HUES48 (cell line): ENCODE data around the gene TMEFF2.

ENCODE experiments used
- H3K27ac ChIP-seq: one replicate; pipeline ENCODE4 v1.7.0; 2013; ENCODE audit warnings: low read depth, low read length, inconsistent platforms
- H3K27me3 ChIP-seq: 2 replicates; pipeline ENCODE4 v1.6.1; 2013; ENCODE audit warnings: mild to moderate bottlenecking, low read length; ENCODE audit not compliant: control insufficient read depth, insufficient read depth
- H3K36me3 ChIP-seq: 2 replicates; pipeline ENCODE4 v1.6.1; 2013; ENCODE audit warnings: low read length; ENCODE audit not compliant: control insufficient read depth, insufficient read depth
- H3K4me1 ChIP-seq: 2 replicates; pipeline ENCODE4 v1.6.1; 2013; ENCODE audit warnings: mild to moderate bottlenecking, low read length; ENCODE audit not compliant: control insufficient read depth, insufficient read depth
- H3K4me3 ChIP-seq: 2 replicates; pipeline ENCODE4 v1.5.1; 2013; ENCODE audit warnings: mild to moderate bottlenecking, low read depth, low read length
- H3K9ac ChIP-seq: 2 replicates; pipeline ENCODE4 v1.6.1; 2013; ENCODE audit warnings: mild to moderate bottlenecking, low read depth, low read length, moderate library complexity
- H3K9me3 ChIP-seq: 2 replicates; pipeline ENCODE4 v1.6.1; 2013; ENCODE audit warnings: low read length; ENCODE audit not compliant: control insufficient read depth, insufficient read depth

Gene TMEFF2

DNA sequence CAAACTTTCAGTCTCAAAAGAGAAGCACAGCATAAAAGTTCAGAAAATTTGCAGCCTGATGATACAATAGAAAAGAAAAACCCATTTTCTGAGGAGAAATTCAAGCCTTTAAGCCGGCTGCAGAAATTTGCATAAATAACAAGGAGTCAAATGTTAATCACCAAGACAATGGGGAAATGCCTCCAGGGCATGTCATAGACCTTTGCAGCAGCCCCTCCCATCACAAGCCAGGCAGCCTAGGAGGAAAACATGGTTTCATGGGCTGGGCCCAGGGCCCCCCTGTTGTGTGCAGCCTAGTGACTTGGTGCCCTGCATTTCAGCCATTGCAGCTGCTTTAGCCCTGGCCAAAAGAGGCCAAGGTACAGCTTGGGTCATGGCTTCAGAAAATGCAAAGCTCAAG lies 293.7 kb downstream of the TMEFF2 start:
- peak overlapping the region; percentile 65 for H3K27ac ChIP-seq
- H3K36me3 ChIP-seq: no peaks in the 10 kb centered on the region
- no peak overlapping the region for H3K9ac ChIP-seq
- peaks cover 19% of the 10 kb centered on the region for H3K9me3 ChIP-seq
- no peaks in the 10 kb centered on the region for H3K27me3 ChIP-seq
- no peak overlapping the region for H3K4me3 ChIP-seq
- peaks cover 10% of the 10 kb centered on the region for H3K4me1 ChIP-seq

DNA sequence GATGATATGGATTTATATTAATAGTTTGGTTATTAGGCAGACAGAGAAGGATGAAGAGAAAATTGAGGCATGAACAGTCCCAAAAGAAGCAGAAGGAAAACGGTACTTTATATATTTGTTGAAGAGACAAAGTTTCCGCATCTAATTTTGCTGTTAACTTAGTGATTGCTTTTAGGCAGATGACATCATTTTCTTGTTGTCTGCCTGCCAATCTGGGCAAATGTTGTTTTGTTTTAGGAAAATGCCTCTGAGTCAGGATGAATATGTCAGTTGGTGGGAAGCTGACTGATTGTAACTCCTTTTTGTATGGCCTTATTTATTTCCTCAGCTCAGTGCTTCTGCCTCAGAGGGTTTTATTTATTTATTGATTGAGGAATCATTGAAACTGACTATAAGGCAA lies 295.3 kb downstream of the TMEFF2 start:
- Histone ChIP-seq H3K9me3 (peaks cover 19% of the 10 kb centered on the region), H3K36me3 (no peaks in the 10 kb centered on the region), H3K4me1 (no peaks in the 10 kb centered on the region), H3K4me3 (no peak overlapping the region), H3K27ac (no peak overlapping the region), H3K27me3 (no peaks in the 10 kb centered on the region), H3K9ac (no peak overlapping the region)
